IPS DF 4.7 (cell line): ENCODE data around the gene EFNB2.

ENCODE experiments used
- DNase-seq: peaks from one replicate; pipeline ENCODE4 v3.0.0-alpha.2; 2013; ENCODE audit warnings: low spot score; ENCODE audit errors: extremely low read depth

EFNB2 gene

GRCh38 chr13:106535552-106536243, at the start of gene EFNB2:
Gene EFNB2 (minus strand): TSS chr13:106535662. CDS start chr13:106534964, 698 bp downstream.
- no peak for DNase-seq

GRCh38 chr13:106581225-106581624, 45.8 kb upstream of the EFNB2 start:
- DNase-seq = no peak

GRCh38 chr13:106575896-106576295, 40.4 kb upstream of the EFNB2 start:
- no peak for DNase-seq

GRCh38 chr13:106573868-106574267, 38.4 kb upstream of the EFNB2 start:
- no peak for DNase-seq

DNA sequence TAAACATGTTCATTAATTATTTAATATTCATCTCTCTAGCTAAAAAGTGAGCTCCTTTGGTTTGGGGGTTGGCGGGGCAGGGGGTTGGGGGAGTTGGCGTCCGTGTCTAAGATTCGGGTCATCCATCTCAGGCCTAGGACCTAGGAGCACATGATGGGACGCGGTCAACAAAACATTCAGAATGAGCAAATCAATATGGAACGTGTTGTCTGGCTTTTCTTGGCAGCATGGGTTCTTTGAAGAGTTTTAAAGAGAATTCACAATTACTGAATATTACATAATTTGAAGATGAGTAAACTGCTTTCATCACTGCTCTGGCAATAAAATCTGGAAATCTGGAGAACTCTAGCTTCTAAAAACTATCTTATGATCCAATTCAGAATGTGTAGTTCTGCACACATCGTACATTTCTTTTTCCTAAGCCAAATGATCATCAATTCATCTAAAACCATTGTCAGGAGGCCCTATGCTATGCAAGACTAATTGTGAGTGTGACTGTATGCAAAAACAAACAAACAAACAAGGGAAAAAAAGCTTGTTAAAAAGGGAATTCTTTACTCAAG, 37.9 kb upstream of the EFNB2 start:
- DNase-seq = no peak

- DNase-seq = peak; percentile 41
These were observed 34.9 kb upstream of the EFNB2 start for GRCh38 chr13:106570299-106570852.

DNA sequence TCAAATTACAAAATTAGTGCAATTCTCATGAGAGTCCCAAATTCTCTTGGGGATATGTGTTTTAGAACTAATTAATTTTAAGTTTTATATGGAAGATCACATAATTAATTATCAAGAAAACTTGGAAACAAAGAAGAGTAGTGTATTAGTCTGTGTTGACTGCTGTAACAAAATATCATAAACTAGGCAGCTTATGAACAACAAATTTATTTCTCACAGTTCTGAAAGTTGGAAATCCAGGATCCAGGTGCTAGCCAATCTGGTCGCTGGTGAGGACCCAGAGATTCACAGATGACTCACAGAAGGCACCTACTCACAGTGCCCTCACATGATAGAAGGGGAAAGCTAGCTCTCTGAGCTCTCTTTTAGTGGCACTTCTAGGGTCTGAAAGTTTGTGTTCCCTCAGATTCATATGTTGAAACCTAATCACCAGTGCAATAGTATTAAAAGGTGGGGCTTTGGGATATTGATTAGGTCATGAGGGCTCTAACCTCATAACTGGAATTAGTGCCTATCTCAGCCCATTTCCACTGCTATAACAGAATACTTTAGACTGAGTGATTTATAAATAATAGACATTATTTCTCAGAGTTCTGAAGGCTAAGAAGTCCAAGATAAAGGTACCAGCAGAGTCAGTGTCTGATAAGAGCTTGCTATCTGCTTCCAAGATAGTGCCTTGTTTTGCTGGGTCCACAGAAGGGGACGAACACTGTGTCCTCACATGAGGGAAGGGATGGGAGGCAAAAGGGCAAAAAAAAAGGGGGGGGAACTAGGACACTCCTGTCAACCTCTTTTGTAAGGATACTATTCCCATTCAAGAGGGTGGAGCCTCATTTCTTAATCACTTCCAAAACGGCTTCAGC, 34.0 kb upstream of the EFNB2 start:
- DNase-seq = no peak

- no peak for DNase-seq
These were observed 33.0 kb upstream of the EFNB2 start for GRCh38 chr13:106568299-106569003.

GRCh38 chr13:106567474-106568298, 32.2 kb upstream of the EFNB2 start, which contains the start of gene ARGLU1:
Gene ARGLU1 (minus strand): TSS chr13:106568137. CDS start chr13:106567919, 218 bp downstream.
- DNase-seq = peak; percentile 64

DNA sequence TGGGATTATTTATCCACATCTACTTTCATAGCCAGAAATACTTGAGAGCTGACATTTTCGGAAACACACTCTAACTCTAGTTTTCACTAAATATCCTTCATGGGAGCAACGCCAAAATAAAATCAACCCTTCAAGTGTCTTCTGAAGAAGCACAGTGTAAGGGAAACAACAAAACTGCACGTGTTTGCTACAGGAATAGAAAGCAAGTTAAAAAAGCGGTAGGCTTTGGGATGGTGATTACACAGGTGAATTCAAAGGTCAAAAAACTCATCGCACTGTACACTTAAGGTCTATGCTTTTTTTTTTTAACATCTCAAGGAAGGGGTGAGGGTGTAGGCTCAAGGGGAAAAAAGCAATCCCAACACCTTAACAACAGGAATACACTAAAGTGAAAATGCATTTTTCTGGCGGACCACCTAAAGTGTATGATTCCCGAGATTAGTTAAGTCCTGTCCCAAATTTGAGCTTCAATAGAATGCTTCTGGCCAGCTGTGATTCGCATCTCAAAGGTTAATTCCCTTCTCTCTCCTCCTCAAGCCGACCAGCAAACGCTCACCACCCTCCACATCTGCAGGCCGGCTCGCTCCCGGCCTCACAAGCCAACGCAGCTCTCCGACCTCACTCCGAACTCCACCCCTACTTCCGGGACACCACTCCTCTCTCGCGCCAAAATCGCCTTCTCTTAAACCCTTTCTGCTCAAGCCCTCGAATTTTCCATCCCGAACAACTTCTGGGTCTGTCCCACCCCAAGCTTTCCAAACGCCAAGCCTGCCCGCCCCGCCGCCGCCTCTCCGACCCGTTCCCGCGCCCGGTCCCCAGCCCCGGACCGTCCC, 31.4 kb upstream of the EFNB2 start:
- no peak for DNase-seq

- DNase-seq = no peak
These were observed 29.8 kb upstream of the EFNB2 start for GRCh38 chr13:106565127-106565775.

- DNase-seq = no peak
These were observed 26.8 kb upstream of the EFNB2 start for GRCh38 chr13:106562301-106562700.

DNA sequence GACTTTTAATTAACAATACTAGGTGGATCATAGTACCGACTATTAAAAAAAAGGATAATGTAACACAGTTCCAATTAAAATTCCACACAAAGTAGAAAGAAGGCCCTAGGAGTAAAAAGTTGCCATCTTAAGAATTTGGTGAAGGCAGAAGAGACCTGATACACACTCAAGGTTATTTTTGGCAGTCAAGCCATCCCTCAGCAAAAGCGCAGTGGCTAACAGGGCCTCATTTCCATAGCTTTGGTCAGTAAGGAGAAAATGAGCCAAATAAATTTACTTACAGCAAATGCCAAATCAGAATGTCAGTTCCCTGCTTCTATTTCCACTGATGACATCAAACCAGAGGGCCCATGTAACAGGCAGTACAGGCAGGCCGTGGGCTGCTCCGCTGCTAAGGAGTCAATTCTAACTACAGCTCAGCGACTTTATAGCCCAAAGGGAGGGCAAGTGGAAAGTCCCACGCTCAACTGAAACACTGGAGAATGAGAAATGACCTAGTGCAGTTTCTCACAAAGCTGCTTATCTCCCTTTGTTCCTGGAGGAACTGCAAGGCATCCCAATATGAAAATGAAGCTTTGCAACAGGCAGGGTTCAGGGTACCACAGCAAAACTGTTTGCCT, 26.2 kb upstream of the EFNB2 start:
- no peak for DNase-seq

- no peak for DNase-seq
These were observed 25.4 kb upstream of the EFNB2 start for GRCh38 chr13:106560821-106561220.

- DNase-seq = no peak
These were observed 23.1 kb upstream of the EFNB2 start for GRCh38 chr13:106558527-106558926.

GRCh38 chr13:106555631-106556328, 20.3 kb upstream of the EFNB2 start:
- DNase-seq = no peak

- DNase-seq = no peak
These were observed 16.3 kb upstream of the EFNB2 start for GRCh38 chr13:106551751-106552150.

GRCh38 chr13:106551350-106551749, 15.9 kb upstream of the EFNB2 start:
- DNase-seq = no peak
